Stomach (tissue), 4 donors: Measurements from ENCODE around the gene DNLZ.

Experiments used
- POLR2A ChIP-seq, 4 donors: fragments of 450-650 bp; IDR thresholded peaks; one replicate each; pipeline ENCODE4 v1.6.1; 2016; ENCODE audit warnings: antibody characterized with exemption in 4 of 4, control low read depth in 2 of 4, mild to moderate bottlenecking in 1 of 4, moderate library complexity in 1 of 4
- TF ChIP-seq, protein P1 (sequence below), 7 experiments: fragments of 450-650 bp in 4 of 7; fragments of 200-600 bp in 3 of 7; sonication (generic) in 3 of 7; IDR thresholded peaks; one replicate each; pipeline ENCODE4 v1.5.1; 2016 to 2019; ENCODE audit warnings: antibody characterized with exemption in 7 of 7, control low read depth in 2 of 7, mild to moderate bottlenecking in 1 of 7

DNA sequence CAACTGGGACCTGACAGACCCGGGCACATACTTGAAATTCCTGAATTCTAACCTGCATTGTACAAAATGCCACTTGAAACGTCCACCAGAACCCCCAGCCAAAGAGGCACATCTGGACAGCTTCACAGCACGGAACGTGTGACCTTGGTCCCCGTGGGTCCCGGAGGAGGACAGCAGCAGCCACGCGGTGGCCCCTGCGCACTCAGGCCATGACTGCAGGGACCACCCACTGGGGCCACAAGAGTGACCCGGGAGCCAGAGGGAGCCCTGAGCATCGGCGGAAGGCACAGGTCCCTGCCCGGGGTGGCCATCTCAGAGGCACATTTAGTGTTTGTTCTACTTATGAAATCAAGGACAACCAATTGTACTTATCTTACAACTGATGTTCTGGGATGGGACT lies 38.5 kb upstream of the DNLZ start:
- TF ChIP-seq, protein P1, sequence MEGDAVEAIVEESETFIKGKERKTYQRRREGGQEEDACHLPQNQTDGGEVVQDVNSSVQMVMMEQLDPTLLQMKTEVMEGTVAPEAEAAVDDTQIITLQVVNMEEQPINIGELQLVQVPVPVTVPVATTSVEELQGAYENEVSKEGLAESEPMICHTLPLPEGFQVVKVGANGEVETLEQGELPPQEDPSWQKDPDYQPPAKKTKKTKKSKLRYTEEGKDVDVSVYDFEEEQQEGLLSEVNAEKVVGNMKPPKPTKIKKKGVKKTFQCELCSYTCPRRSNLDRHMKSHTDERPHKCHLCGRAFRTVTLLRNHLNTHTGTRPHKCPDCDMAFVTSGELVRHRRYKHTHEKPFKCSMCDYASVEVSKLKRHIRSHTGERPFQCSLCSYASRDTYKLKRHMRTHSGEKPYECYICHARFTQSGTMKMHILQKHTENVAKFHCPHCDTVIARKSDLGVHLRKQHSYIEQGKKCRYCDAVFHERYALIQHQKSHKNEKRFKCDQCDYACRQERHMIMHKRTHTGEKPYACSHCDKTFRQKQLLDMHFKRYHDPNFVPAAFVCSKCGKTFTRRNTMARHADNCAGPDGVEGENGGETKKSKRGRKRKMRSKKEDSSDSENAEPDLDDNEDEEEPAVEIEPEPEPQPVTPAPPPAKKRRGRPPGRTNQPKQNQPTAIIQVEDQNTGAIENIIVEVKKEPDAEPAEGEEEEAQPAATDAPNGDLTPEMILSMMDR (IDR thresholded peaks at IDR 0.05) = no peak
- no peak for TF ChIP-seq POLR2A (IDR thresholded peaks at IDR 0.05)
